ENCODE results near the gene EHMT1.

GRCh38 chr9:137744632-137745183, 125.9 kb downstream of the EHMT1 start:
- TF ChIP-seq CTCF (IDR thresholded peaks at IDR 0.05) (no peak), EZH2 (IDR thresholded peaks at IDR 0.05; ENCODE audit: borderline replicate concordance, insufficient read depth, low read depth, low read length, poor library complexity, severe bottlenecking) (no peak)
